Effector CD8-positive, alpha-beta T cell (primary cell): ENCODE measurements around the gene OBP2A.

ENCODE experiments used
- DNase-seq: peaks from one replicate; lab custom pipeline; 2025; lab: John Stamatoyannopoulos, UW

OBP2A gene

DNA sequence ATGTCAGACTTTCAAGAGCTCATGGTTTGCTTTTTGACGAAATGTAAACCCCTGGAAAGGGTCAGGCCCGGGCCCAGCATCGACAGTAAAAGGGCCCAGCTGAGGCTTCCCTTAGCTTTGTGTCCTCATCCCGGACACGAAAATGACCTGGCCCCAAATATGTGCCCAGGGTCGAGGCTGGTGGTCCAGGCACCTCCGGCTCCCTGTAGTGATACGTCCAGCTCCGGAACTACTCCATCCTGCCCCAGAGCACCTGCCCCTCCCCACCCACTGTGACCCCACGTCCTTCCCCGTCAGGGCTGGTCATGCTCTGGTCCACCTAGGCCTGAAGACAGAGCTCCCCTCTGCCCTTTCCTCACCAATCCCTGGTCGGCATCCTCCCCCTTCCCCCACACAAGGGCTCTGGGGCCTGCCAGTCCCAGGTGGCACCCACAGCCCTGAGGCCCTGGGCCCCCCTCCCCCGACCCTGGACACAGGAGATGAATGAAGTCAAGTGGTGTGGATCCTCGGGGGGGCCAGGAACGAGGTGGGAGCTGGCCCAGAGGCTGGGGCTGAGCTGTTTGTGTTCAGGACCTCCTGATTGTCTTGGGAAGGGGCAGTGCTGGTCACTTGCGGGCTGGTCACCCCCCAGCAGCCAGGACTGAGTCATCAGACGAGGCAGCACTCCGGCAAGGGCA, 6.2 kb downstream of the OBP2A start:
- no peak for DNase-seq

DNA sequence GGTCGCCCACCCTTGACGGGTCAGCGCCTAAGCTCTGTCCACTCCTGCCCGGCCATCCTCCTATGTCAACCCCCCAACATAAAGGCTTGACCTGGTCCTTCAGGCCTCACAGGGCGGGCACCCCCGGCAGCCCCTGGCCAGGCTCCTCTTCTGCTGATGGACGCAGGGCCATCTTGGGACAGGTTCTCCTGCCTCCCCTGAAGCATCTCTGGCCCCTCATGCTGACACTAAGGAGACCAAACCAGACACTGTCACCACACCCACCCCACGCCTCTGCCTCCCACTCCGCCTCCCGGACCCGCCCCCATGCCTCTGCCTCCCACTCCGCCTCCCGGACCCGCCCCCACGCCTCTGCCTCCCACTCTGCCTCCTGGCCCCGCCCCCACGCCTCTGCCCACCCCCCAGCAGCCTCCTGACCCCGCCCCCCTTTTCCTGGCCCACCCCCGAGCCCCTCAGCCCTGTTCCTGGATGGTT, 6.8 kb downstream of the OBP2A start:
- no peak for DNase-seq

DNA sequence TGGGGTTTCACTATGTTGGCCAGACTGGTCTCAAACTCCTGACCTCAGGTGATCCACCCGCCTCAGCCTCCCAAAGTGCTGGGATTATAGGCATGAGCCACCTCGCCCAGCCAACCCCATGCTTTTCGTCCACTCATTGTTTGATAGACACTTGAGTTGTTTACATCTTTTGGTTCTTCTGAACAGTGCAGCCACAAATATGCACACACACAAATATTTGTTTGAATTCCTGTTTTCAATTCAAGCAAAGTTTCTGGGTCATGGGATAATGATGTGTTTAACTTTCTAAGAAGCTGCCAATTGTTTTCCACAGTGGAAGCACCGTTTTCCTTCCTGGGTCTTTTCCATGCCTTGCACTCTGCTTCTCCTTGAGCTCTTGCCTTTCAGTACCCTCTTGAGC, 8.8 kb downstream of the OBP2A start:
- DNase-seq, result no peak

DNA sequence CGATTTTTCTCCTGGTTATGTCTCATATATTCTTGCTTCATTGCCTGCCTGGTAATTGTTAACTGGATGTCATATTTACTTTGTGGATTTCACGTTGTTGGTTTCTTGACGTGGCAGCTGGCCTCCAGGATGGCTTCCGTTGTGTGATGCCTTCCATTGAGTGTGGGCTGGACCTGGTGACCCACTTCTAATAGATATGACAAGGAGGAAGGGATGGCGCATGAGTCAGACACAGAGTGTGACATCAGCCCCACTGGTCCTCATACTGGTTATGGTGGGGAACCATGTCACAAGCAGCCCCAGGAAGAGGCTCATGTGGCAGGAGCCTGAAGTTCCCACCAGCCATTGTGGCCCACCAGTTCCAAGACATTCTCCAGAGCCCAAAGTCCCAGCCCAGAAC, 9.3 kb downstream of the OBP2A start:
- no peak for DNase-seq

- no peak for DNase-seq
These were observed 10.0 kb downstream of the OBP2A start for GRCh38 chr9:135555910-135556309.

- DNase-seq, result no peak
These were observed 13.7 kb downstream of the OBP2A start for GRCh38 chr9:135559606-135560005.

GRCh38 chr9:135561391-135562234, 15.7 kb downstream of the OBP2A start, which contains the start of gene PAEP:
Gene PAEP, plus strand, starts transcription at chr9:135561756.
- DNase-seq, result no peak

DNA sequence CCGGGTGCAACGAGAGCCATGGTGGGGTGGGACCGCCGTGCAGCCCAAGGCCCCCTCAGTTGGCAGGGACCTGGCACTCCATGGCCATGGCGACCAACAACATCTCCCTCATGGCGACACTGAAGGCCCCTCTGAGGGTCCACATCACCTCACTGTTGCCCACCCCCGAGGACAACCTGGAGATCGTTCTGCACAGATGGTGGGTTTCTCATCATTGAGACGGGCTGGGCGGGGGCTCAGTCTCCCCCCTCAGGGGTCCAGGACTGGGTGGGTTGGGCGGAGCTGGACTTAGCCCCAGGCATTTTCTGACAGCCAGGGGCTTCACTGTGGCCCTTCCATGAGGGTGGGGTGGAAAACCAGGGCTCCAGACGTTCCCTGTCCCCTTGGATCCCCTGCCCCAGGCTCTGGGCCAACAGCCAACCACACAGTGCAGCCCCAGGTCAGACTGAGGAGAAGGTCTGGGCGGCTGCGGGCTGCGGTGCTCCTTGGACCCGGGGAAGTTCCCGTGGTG, 16.4 kb downstream of the OBP2A start:
- no peak for DNase-seq

GRCh38 chr9:135563039-135563476, 17.1 kb downstream of the OBP2A start:
- no peak for DNase-seq

GRCh38 chr9:135563858-135564257, 17.9 kb downstream of the OBP2A start:
- no peak for DNase-seq

DNA sequence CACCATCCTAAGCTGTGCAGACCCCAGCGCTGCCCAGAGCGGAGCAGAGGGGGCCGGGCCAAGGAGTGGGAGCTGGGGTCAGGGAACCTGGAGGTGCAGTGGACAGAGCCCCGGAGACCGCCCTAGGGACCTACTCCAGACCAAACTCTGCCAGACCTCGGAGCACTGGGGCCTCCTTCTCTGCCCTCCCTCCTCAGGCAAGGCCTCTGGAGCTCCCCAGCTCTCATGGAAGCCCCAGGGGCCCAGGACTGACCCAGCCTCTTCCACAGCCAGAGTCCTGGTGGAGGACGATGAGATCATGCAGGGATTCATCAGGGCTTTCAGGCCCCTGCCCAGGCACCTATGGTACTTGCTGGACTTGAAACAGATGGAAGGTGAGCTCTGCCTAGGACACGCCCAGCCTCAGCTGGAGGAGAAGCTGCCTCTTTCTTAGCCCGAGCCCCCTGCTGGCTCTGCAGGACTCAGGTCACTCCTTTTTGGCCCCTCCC, 19.3 kb downstream of the OBP2A start:
- no peak for DNase-seq

GRCh38 chr9:135565636-135566035, 19.7 kb downstream of the OBP2A start:
- no peak for DNase-seq

DNA sequence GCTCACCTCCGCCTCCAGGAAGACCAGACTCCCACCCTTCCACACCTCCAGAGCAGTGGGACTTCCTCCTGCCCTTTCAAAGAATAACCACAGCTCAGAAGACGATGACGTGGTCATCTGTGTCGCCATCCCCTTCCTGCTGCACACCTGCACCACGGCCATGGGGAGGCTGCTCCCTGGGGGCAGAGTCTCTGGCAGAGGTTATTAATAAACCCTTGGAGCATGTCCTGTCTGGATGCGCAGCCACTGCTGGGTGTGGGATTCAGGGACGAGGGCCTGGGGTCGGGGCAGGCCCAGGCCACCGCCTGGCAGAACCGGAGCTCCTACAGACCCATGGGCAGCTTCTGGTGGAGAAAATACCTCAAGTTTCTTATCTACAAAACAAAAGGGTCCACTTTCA, 20.6 kb downstream of the OBP2A start:
- no peak for DNase-seq

- DNase-seq, result no peak
These were observed 21.4 kb downstream of the OBP2A start for GRCh38 chr9:135567311-135567710.

GRCh38 chr9:135568026-135568425, 22.1 kb downstream of the OBP2A start:
- no peak for DNase-seq

DNA sequence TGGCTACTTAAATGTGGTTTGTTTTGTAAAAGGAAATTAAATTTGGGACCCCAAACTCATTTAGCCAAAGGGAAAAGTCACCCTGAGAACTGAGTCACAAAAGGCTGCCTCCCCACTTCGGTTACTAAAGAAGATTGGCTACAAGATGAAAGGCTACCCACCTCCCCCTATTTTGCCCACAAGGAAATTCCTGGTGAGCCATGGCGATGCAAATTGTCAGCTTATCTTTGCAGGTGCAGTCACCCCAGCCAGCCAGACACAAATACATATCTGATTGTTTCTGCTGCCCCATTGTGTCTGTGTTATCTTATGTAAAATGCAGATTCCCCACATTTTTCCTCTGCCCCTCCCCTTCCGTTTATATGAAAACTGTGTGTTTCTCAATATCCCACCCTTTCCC, 24.5 kb downstream of the OBP2A start:
- DNase-seq, result no peak

- DNase-seq, result no peak
These were observed 26.3 kb downstream of the OBP2A start for GRCh38 chr9:135572233-135572632.

- no peak for DNase-seq
These were observed 27.2 kb downstream of the OBP2A start for GRCh38 chr9:135573124-135573523.

DNA sequence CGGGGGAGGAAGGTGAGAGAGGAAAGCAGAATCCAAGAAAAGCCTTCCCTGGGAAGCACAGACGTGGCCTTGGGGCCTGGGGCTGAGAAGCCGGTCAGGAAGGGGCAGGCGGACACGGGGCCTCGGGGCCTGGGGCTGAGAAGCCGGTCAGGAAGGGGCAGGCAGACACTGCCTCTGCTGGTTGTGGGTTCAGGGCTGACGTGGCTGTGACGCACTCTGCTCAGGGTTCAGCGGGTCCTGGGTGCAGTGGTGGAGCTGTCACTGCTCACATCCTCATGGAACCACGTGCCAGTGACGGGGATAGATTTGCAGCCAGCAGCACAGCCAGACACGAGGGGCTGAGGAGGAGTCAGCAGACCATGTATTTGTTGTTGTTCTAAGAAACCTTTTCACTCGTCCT, 28.4 kb downstream of the OBP2A start:
- no peak for DNase-seq

DNA sequence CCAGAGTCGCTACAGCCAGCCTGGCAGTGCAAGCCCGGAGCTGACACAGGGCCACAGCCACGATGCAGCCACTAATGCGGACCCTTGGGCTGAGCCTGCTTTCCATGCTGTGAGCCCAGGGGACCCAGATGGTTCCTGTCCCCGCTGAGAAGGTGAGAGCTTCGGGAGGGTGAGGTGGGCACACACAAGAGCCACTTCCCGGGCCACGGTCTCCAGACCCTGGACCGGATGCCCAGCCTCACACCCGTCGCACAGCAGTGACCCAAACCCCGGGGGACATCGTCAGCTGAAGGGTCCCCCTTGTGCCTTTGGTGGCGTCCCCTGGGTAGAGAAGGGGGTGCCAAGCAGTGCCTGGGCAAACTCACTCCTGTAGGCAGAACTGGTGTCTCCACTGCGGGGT, 29.0 kb downstream of the OBP2A start:
- DNase-seq, result no peak

GRCh38 chr9:135575995-135576631, 30.2 kb downstream of the OBP2A start:
- DNase-seq, result no peak

DNA sequence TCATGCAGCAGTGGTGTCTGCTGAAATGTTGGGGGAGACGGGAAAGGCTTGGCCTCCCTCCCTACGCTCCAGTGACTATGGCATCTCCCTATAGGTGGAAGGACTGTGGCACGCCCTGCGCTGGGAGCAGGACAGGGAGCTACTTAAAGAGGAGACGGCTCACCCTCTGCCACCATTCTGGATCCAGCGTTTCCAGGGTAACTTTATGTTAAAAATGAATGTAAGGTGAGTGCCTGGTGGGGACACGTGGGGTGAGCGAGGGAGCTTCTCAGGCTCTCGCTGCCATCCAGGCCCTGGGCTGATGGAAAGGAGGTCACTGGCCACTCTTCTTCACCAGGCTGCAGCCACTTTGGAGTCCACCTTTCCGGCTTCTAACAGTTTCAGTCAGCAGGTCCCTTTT, 31.3 kb downstream of the OBP2A start:
- DNase-seq, result no peak
